ENCODE measurements around the gene ATP9A.

The ATP9A gene

DNA sequence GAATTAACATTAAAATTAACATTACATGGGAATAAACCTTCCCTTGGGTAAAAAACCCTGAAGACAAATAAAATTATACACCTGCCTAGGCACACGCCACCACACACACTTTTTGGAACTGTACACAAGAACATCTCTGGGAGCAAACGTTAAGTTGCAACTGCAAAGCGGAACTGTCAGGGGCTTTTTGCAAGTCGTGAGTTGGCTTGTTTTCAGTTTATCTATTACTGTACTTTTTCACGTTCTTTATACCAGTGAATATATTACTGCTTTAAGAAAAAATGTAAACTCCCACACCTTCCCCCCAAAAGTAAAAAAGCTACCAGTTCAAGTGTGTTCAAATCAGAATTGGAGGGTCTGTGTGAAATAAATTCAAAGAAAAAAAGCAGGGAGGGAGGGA is 160.1 kb downstream of the ATP9A start:
- TF ChIP-seq TAF1 (IDR thresholded peaks at IDR 0.05; ENCODE audit: borderline replicate concordance, insufficient read depth, low read length) (no peak), POLR2AphosphoS5 (IDR thresholded peaks at IDR 0.05; ENCODE audit: low read depth, low read length) (no peak)

DNA sequence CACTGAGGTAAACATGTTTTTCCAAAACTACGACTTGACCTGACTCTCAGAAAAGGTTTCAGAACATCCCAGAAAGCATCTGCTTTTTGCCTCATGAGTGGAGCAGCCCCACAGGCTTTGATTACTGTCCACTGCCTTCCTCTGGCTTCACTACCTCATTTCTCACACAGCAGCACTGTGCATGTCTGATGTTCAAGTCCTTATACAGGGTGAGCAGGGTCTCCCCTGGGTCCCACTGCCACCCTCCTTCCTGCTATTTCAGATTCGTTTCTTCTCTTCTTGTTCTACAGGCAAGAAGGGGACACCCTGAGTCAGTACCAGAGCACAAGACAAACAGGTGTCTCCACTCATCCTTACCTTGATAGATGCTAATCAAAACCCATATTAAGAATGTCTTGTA is 161.0 kb downstream of the ATP9A start:
- TF ChIP-seq POLR2AphosphoS5 (IDR thresholded peaks at IDR 0.05; ENCODE audit: low read depth, low read length): no peak
- TF ChIP-seq, protein P1, sequence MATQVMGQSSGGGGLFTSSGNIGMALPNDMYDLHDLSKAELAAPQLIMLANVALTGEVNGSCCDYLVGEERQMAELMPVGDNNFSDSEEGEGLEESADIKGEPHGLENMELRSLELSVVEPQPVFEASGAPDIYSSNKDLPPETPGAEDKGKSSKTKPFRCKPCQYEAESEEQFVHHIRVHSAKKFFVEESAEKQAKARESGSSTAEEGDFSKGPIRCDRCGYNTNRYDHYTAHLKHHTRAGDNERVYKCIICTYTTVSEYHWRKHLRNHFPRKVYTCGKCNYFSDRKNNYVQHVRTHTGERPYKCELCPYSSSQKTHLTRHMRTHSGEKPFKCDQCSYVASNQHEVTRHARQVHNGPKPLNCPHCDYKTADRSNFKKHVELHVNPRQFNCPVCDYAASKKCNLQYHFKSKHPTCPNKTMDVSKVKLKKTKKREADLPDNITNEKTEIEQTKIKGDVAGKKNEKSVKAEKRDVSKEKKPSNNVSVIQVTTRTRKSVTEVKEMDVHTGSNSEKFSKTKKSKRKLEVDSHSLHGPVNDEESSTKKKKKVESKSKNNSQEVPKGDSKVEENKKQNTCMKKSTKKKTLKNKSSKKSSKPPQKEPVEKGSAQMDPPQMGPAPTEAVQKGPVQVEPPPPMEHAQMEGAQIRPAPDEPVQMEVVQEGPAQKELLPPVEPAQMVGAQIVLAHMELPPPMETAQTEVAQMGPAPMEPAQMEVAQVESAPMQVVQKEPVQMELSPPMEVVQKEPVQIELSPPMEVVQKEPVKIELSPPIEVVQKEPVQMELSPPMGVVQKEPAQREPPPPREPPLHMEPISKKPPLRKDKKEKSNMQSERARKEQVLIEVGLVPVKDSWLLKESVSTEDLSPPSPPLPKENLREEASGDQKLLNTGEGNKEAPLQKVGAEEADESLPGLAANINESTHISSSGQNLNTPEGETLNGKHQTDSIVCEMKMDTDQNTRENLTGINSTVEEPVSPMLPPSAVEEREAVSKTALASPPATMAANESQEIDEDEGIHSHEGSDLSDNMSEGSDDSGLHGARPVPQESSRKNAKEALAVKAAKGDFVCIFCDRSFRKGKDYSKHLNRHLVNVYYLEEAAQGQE (IDR thresholded peaks at IDR 0.05; ENCODE audit: insufficient read depth in 1 of 2, low read depth in 2 of 2, low read length in 2 of 2): no peak
- TF ChIP-seq SIN3A (IDR thresholded peaks at IDR 0.05; ENCODE audit: borderline replicate concordance, insufficient read depth, low read length): no peak
- TF ChIP-seq FOXP2 (optimal IDR thresholded peaks at IDR 0.05; ENCODE audit: borderline replicate concordance, extremely low read depth, extremely low read length, insufficient read depth): no peak
- TF ChIP-seq TAF1 (IDR thresholded peaks at IDR 0.05; ENCODE audit: borderline replicate concordance, insufficient read depth, low read length): no peak

DNA sequence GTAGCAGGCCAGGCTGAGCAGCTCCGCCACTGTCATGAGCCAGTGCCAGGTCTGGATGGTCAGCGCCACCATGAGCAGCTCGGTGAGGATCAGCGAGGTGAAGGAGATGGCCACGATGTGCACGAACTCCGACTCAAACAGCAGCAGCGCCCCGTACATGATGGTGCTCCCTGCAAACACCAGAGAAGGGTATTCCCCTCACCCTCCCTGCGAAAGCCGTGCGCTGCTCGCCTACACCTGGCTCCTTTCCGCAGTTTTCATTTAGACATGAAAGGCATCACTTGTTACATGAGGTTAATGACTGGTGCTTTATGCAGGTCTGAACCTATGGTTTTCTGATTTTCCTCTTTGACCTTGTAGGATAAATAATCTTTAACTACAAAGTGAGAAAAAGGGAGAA is 163.3 kb downstream of the ATP9A start:
- TF ChIP-seq POLR2AphosphoS5 (IDR thresholded peaks at IDR 0.05; ENCODE audit: low read depth, low read length) (no peak), SIN3A (IDR thresholded peaks at IDR 0.05; ENCODE audit: borderline replicate concordance, insufficient read depth, low read length) (no peak), TAF1 (IDR thresholded peaks at IDR 0.05; ENCODE audit: borderline replicate concordance, insufficient read depth, low read length) (no peak), FOXP2 (optimal IDR thresholded peaks at IDR 0.05; ENCODE audit: borderline replicate concordance, extremely low read depth, extremely low read length, insufficient read depth) (no peak)
- TF ChIP-seq, protein P1 (IDR thresholded peaks at IDR 0.05; ENCODE audit: insufficient read depth in 1 of 2, low read depth in 2 of 2, low read length in 2 of 2): no peak

DNA sequence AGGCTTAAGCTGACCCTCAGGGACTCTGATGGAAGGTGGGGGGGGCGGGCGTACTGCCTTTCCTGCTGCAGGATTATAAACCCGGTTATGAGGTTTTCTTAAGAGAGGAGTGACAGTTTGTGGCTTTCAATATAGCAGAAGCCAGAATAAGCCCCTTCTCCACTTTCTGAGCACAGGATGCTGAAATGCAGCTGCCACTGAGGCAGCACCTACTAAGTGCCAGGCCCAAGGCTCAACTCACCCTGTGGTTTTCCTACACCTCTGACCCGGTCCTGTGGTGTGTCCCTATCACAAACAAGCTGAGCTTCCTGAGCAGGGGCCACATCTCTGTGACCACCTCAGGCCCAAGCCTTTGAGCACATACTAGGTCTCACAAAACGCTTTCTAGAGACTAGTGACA is 166.1 kb downstream of the ATP9A start:
- TF ChIP-seq FOXP2 (optimal IDR thresholded peaks at IDR 0.05; ENCODE audit: borderline replicate concordance, extremely low read depth, extremely low read length, insufficient read depth): no peak
- TF ChIP-seq POLR2AphosphoS5 (IDR thresholded peaks at IDR 0.05; ENCODE audit: low read depth, low read length): no peak
- TF ChIP-seq, protein P1 (IDR thresholded peaks at IDR 0.05; ENCODE audit: insufficient read depth in 1 of 2, low read depth in 2 of 2, low read length in 2 of 2): no peak
- no peak for TF ChIP-seq TAF1 (IDR thresholded peaks at IDR 0.05; ENCODE audit: borderline replicate concordance, insufficient read depth, low read length)
- TF ChIP-seq SIN3A (IDR thresholded peaks at IDR 0.05; ENCODE audit: borderline replicate concordance, insufficient read depth, low read length): no peak

DNA sequence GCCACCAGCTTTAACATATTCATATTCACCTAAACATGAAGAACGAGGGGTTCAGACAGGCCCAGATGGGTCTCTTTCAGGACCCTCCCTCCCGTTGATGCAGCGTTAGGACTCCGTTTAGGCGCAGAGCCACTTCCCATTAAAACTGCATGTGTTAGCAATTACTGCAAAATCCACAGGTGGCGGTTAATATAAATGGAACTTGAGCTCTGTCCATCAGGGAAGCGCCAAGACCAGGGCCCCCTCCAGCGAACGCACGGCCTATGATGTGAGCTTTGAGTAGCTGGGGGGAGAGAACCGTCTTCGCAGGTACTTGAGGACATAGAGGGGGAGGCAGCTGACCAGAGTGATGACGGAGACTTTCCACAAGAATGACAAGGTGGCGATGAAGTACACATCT is 167.2 kb downstream of the ATP9A start:
- TF ChIP-seq, protein P1 (IDR thresholded peaks at IDR 0.05; ENCODE audit: insufficient read depth in 1 of 2, low read depth in 2 of 2, low read length in 2 of 2): no peak
- TF ChIP-seq TAF1 (IDR thresholded peaks at IDR 0.05; ENCODE audit: borderline replicate concordance, insufficient read depth, low read length) (no peak), SIN3A (IDR thresholded peaks at IDR 0.05; ENCODE audit: borderline replicate concordance, insufficient read depth, low read length) (no peak), FOXP2 (optimal IDR thresholded peaks at IDR 0.05; ENCODE audit: borderline replicate concordance, extremely low read depth, extremely low read length, insufficient read depth) (no peak), POLR2AphosphoS5 (IDR thresholded peaks at IDR 0.05; ENCODE audit: low read depth, low read length) (no peak)

All from PFSK-1 (cell line).